ENCODE data around the gene DIS3L2.
"Not testable (repeated sequence)": the region's sequence is repeated elsewhere in the genome, so short reads cannot be mapped to it uniquely, and the experiment has no call there.

DNA sequence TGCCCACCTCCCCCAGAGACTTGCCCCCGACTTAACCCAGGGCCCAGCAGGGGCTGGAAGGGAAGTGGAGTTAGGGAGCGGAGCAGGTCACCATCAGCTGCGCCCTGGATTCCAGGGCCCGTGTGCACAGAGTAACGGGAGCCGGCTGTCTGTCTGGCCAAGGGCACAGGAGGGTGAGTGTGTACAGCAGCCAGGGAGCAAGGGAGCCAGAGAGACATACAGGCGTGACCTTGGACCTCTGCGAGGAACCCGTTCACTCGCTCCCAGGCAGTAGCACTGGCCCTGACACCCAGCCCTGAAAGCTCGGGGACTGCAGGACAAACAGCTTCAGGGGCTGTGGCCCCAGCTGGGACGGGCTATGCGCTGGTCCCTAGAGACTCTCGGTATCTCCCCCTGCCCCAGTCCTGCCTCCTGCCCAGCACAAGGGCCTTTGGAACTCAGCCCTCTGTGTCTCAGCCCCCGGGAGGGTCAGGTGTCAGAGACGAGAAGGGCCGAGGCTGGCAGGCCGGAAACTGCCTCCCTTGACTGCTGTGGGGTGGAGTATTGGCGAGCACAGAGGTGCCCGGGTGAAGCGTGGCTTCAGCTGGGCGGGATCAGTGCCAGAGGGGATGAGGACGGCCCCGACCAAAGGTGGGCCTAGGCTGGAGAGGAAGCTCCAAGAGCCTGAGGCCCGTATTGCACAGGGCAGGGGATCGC lies 370.9 kb downstream of the DIS3L2 start:
- TF ChIP-seq, protein P1, sequence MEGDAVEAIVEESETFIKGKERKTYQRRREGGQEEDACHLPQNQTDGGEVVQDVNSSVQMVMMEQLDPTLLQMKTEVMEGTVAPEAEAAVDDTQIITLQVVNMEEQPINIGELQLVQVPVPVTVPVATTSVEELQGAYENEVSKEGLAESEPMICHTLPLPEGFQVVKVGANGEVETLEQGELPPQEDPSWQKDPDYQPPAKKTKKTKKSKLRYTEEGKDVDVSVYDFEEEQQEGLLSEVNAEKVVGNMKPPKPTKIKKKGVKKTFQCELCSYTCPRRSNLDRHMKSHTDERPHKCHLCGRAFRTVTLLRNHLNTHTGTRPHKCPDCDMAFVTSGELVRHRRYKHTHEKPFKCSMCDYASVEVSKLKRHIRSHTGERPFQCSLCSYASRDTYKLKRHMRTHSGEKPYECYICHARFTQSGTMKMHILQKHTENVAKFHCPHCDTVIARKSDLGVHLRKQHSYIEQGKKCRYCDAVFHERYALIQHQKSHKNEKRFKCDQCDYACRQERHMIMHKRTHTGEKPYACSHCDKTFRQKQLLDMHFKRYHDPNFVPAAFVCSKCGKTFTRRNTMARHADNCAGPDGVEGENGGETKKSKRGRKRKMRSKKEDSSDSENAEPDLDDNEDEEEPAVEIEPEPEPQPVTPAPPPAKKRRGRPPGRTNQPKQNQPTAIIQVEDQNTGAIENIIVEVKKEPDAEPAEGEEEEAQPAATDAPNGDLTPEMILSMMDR (IDR thresholded peaks at IDR 0.05): not testable (repeated sequence)
- TF ChIP-seq POLR2A (IDR thresholded peaks at IDR 0.05): not testable (repeated sequence)

Measured in uterus (tissue), 2 donors.